ENCODE data around the gene SFMBT1.

GRCh38 chr3:53074761-53075742 is 29.2 kb upstream of the SFMBT1 start:
- TF ChIP-seq CTCF (IDR thresholded peaks at IDR 0.05) (no peak), POLR2A (IDR thresholded peaks at IDR 0.05) (no peak)
